ENCODE results near the gene WDR1. TPM values are rescaled to one million over a fixed set of nuclear protein-coding genes. Genes with fewer than 3 reads are reported as not detected.

WDR1 gene
- total RNA-seq, 1 donor from 2014 or later, result 245 TPM

DNA sequence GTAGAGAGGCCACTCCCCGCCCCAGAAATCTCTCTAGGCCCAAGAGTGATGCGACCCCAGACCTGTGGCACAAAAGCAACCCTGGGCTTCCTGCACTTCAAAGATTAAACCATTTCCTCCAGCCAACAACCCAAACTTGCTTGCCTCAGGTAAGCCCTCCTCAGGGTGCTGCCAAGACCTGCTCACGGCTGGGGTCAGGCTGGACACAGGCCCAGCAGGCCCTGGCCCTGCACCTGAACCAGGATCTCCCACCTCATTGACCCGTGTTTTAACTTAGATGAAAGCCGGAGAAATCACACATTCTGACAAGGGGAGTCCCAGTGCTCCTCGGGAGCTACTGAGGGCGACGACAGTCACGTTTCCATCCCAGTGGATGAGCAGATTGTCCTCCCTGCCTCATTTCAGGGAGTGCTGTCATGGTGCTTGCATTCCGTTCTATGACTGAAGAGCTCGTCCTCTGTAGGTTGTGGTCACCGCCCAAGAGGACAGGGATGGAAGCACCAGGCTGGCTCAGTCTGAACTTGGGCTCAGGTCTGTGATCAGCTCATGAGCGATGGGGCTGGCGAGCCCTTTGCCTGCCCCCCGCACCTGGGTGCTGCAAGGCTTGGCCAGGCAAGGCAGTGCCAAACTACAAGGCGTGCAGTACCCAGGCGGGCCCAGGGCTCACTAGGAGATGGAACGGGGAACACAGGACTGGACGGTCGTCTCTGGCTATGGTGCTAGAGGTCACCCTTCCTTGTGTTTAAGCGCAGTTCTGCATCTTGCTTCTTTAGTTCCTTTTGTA, 25.9 kb downstream of the WDR1 start:
- intact Hi-C loops (cut with DNase I), result no loop called here
- no peak for DNase-seq (ENCODE audit: low spot score)

DNA sequence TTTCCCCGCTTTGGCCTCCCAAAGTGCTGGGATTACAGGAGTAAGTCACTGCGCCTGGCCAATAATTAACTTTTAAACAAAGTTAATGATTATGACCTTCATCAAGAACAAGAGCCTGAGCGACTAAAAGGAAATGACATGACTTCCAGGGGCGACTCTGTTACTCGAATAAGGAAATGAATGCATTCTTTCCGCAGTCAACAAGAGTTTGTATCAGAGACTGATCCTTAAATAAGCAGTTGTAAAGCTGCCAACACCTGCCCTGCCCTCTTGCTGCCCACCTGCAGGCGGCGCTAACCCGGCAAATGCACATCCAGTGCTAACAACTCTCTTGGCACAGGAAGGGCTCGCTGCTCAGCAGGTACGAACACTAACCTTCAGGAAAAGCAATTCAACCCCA, 27.3 kb downstream of the WDR1 start:
- DNase-seq (ENCODE audit: low spot score), result no peak
- intact Hi-C loops (cut with DNase I), result no loop called here

DNA sequence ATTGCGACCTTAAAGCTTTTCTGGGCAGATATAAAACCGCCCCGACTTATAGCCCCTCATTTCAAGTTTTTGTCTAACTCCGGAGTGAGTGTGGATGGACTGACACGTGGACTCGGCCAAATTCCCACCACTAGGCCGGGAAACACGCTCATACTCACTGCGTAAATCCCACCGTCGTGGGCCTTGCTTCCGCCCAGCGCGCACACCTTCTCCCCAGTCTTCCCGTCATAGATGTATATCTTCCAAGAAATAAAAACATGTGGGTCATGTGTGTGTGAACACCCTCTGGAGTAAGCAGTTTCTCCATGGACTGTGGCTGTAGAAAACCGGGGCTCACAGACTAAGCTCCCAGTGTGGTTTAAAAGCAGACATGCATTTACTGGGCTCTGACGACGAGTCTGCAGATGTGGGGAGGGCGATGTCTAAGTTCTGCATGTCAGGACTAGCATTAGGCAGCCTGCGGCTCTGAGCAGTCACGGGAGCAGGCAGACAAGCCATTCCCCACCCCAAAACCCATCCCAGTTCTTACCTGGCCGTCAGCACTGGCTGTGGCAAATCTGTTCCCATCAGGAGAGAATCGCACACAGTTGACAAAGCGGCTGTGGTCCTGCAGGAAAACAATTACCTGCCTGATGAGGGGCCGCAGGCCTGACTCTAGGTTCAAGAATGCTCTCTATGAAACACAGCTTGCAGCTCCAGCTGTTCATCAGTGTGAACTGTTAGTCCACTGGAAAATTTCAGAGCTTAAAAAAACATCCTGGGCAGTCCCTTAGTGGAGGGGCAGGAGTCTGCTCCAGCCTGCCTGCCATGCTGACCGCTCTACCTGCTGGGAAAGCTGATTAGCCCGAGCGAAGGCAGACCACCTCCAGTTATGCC, 28.2 kb downstream of the WDR1 start:
- no peak for DNase-seq (ENCODE audit: low spot score)
- intact Hi-C loops (cut with DNase I), result no loop called here

DNA sequence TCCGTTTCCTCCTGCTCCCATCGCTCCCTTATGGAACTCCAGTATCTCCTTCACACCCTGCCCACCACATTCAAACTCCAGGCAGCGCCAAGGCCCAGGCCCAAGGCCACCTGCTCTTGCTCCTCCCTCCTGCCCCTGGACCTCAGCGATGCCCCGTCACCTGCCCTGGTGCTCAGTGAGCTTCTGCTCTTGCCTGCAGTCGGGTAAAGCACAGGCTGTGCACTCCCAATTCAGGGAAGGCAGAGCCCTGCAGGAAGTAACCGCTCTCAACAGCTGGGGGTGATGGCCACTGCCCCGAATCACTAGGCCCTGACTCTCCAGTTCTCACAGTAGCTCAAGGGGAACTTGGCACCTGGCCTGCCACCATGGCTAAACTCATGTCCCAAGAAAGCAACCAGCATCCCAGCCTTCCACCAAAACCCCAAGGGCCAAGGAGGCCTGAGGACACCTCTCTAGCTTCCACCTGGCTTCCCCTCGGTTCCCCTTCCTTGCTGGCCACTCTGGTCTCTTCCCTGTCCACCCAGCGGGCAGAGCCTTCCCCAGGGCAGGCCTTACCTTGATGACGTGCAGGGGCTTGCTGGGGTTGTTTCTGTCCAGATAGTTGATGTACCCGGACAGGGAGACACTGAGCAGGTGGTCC, 29.3 kb downstream of the WDR1 start:
- intact Hi-C loops (cut with DNase I), result no loop called here
- DNase-seq (ENCODE audit: low spot score), result peak; percentile 73

DNA sequence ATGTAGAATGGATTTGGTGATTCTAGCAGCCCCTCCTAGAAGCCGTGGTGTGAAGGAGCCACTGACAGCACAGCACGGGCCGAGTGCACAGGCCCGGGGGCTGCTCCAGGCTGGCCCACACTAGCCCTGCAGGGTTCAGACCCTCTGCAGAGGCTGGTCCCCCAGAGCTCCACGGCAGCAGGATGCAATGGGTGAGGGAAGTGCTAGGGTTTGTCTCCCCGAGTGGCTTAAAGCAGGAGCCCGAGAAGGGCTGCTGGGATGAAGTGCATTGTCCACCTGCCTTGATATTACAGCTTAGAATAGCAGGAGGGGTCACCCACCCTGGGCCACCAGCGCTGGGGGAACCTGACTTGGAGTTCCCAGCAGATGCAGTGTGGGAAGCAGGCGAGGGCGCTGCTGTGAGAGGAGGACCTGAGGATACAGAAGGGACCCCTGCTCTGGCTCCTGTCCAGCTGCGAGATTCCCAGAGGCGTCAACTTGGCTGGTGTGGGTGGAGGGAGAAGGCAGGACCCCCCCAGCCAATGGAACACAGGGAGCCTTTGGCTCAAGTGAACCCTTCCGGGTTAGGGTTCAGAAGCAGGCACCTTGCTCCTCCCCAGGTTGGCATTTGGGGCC, 30.0 kb downstream of the WDR1 start:
- DNase-seq (ENCODE audit: low spot score), result peak; percentile 49
- intact Hi-C loops (cut with DNase I), result no loop called here

DNA sequence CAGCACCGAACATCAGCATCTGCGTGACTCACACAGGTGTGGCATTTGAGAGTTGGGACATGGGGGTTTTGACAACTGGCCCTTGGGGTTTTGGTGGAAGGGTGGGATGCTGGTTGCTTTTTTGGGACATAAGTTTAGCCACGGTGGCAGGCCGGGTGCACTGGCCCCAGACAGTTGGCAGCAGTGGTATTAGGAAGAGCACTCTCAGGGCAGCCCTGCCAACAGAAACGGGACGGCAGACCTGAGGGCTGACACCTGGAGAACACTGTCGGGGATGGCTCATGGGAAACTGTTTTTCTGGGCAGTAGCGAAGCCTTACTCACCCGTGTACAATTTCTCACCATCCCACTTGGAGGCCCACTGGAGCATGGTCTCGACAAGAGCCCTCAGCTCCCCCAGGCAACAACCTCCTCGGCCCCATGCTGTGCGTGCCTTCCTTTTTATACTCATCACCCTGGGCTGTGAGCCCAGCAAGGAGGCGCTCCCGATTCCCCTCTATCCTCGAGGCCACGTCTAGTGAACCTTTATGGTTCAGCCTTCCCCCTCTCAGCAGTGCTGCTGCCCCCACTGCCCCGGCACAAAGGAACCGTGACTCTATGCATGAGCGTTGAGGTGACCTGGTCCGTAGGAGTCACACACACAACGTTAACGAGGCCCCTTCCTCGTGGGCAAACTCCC, 30.6 kb downstream of the WDR1 start:
- intact Hi-C loops (cut with DNase I), result no loop called here
- DNase-seq (ENCODE audit: low spot score), result peak; percentile 70

DNA sequence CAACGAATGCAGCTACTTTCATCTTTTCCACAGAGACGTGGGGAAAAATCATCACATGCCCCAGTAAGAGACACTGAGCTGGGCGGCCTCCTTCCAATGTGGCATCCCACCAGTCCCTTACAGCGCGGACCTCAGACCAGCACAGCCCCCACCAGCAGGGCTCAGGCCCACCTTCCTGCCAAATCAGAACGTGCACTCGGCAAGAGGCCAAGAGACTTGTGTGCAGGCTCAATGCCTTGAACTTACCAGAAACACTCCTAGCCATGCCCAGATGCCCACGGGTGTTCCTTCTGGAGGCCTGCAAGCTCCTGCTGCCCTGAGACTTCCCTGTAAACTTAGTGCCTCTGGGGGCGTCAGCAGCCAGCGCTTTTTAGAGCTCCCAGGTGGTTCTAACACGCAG, 31.2 kb downstream of the WDR1 start:
- intact Hi-C loops (cut with DNase I), result no loop called here
- peak; percentile 69 for DNase-seq (ENCODE audit: low spot score)

DNA sequence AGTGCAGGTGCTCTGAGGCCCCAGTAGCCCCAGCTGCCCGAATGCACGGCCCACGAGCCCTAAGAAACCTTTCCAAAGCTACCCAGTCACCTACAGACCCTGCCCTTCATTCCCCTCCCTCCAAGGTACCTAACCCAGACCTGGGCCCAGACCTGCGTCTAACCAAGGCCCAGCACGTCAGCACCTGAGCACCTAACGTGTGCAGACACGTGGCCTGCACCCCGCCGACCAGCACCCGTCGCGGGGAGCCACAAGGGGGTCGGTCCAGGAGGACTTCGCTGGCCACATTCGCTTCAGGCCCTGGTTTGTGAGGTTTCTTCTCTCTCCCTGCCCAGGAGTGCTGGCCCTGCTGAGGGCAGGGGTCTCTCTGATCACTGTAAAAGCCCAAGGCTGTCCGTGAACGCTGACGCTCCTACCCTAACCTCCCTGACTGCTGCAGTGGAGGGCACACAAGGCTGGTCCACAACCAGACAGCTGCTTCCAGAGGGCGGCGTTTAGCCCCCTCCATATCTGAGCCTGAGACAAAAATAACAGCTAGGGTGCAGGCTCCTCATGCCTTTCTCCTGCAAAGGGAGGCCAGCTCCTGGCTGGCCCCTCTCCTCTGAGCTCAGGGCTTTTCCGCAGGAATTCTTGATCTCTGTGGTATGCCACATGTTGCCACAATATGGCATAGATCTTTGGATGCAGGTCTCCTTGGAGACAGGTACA, 31.8 kb downstream of the WDR1 start:
- intact Hi-C loops (cut with DNase I), result no loop called here
- peak; percentile 75 for DNase-seq (ENCODE audit: low spot score)

DNA sequence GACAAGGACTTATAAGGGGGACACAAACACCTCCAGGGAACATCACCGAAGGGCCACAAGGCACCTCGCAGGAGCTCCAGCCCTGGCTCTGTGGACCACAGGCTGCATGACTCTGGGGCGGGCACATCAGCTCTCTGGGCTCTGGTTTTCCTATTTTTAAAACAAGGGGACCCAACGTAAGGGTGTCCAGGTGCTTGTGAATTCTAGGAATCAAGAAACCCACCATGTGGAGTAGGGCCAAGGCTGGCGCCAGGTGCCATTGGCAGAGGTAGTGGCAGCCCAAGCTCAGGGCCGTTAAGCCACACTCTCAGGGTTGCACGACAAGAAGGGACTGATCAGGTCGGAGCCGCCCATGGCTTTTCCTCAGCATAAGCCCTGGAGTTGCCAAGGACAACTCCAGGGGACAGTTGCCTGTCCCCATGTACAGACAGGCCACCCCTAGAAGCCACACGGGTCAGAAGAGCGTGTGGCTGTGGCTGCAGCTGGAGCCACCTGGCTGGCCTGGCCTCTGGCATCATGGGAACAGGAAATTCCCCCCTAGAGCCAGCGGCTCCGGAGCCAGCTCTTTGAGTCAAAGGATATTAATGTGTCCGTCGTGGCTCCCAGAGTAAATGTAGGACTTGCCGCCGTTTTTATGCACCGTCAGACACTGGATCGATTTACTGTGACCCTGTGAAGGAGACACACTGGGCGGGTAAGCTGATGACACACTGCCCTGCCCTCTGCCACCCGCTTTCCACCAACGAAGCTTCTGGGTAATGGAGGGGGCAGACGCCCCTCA, 32.5 kb downstream of the WDR1 start:
- intact Hi-C loops (cut with DNase I), result no loop called here
- peak; percentile 70 for DNase-seq (ENCODE audit: low spot score)

DNA sequence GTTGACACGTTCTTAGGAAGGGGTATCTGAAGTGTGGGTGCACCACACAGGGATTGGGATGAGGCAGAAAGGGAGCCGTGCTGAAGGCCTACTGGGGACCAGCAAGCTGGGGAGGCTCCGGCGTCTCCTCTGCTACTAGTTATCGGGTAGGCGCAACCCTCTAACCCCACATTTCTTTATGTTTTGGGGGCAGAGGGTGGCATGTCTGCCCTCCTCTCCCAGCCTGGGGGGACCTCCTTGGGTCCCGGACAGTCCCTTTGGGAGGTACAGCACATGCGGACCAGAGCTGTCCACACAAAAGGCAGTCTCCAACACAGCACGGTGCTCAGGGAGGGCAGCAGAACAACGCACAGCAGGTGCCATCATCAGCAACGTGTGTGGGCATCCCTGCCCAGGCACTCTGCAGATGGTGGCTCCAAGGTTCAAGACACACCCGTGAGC, 33.2 kb downstream of the WDR1 start:
- DNase-seq (ENCODE audit: low spot score), result peak; percentile 62
- intact Hi-C loops (cut with DNase I), result no loop called here

DNA sequence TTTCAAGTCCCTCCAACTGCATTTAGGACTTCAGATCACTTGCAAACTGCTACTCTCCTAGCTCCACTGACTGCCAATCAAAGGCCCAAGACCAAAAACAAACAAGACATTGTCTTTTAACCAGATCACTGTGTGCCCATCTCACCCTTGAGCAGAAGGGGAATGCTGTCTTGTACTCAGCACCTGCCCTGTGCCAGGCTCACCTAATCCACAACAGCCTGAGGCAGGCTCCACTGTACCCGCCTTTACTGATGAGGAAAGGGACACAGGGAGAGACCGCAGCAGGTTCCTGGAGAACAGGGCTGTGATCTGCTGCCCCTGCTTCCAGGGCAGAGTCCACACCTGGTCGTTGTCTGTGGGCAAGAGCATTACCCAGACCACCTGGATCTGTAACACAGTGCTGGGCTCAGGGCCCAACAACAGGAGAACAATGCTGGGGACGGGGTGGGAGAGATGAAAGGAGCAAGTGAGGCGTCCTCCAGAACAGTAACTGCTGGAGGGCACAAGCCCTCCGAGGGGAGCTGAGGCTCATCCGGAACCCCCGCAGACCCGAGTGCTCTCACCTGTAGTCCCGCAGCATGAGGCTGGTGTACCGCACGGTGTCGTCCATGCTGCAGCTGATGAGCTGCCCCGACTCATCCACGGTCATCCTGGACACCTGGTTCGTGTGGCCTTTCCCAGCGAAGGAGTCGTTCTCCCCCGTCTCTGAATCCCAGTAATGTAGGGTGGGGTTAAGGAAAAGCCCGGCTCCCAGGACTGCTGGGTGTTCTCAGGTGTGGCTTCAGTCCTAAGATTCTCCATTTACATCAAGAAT, 33.9 kb downstream of the WDR1 start:
- intact Hi-C loops (cut with DNase I), result no loop called here
- peak; percentile 63 for DNase-seq (ENCODE audit: low spot score)

DNA sequence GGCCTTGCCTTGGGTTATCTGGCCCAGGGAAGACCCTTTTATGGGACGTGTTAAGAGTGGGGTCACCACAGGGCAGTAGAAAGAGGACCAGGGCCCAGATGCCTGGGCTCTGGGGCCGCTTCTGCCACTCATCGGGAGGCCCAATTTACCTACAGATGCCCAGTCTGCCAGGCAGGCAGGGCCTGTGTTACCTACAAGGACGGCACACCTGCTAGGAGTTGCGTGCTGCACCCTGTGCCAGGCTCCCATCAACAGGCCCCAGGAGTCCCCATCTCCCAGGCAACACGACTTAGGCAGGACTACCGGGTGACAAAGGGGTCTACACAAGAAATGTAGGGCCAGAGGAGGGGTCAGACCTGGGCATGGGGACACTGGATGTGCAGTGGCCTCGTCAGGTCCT, 34.6 kb downstream of the WDR1 start:
- peak; percentile 44 for DNase-seq (ENCODE audit: low spot score)
- intact Hi-C loops (cut with DNase I), result no loop called here

DNA sequence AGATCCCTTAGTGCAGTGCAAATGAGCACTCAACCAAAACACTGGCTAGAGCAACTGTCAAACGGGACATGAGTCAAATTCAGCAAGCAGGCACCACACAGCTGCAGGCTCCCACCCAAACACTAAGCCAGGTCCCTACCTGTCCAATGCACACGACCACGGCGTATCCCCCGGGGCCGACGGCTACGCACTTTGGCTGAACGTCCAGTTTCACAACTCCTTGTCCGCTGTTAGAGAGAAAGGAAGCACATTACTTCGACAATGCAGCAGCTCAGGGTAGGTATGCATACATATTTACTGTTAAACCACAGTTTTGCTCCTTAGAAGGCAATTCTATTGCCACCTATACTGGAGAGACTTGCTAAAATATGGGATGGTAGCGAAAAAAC, 35.4 kb downstream of the WDR1 start:
- DNase-seq (ENCODE audit: low spot score), result peak; percentile 43
- intact Hi-C loops (cut with DNase I), result no loop called here

DNA sequence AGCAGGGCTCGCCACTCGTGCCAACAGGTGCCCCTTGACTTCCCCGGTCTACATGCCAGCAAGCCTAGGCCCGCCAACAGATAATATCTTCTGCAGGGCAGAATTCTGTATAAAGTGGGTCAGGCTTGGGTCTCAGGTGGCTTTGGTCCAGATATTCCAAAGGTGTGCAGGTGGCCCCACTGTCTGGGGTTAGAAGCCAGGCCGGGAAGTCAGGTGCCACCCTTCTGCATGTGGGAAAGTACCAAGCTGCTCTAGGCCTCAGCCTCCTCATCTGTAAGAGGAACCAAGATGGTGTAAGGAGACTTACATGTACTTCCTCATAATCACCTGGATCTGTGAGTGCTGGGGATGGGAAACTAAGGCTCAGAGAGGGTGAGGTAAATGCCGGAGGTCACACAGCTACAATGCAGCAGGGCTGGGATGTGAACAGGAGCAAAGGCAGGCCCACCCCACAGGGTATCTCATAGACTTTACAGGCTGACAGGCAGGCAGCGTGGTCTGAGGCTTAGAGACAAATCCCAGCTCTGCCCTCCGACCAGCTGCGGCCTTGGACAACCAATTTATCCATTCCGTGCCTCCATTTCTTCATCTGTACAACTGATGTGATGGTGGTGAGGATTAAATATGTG, 35.9 kb downstream of the WDR1 start:
- peak; percentile 49 for DNase-seq (ENCODE audit: low spot score)
- intact Hi-C loops (cut with DNase I), result no loop called here

DNA sequence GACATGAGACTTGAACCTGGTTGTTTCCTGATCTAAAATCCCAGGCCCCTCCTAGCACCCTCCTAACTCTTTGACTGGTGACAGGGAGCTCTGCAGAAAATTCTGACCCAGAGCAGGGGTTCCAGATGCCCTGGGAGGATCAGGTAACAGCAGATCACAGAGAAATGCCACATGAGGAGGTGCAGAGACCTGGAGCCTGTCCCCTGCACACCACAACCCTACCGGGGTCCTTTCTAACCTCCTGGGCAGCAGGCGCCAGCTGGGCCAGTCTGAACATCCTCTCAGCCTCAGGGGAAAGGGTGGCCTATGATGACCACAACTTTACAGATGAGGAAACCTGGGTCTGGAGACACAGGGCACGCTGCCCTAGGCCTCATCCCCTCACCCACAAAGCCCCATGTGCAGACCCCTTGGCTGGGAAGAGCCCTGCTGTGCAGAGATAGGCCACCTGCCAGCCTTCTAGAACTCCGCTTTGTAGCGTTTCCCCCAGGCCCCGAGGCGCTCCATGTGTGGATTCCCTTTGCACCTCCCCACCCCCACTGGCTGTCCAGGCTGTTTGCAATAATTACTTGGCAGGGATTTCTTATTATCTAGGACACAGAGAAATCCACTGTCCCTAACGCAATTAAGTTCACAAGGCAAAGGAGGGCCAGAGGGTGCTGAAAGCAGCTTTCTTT, 36.5 kb downstream of the WDR1 start:
- intact Hi-C loops (cut with DNase I), result no loop called here
- peak; percentile 58 for DNase-seq (ENCODE audit: low spot score)

DNA sequence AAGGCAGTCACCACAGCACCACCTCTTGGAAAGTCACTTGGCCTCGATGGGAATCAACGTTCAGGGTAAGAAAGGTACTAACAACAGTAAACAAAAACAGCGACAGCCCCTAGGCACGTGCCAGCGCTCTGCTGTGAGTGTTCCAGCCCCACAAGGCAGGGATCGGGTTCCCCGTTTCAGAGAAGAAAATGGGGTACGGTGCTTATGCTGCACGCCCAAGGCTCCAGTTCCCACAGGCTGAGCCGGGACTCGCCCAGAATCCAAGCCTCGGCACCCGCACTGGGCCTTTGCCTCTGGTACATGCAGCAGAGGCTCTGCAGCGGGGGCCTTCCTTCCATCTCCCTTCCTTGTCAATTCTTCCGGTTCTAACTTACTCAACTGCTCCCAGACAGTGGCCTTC, 37.3 kb downstream of the WDR1 start:
- no peak for DNase-seq (ENCODE audit: low spot score)
- intact Hi-C loops (cut with DNase I), result no loop called here

All from cardiac septum (tissue), 1 donor.